ENCODE results near the gene PARP8. TPM values are rescaled to one million over a fixed set of nuclear protein-coding genes. Genes with fewer than 3 reads are reported as not detected.
"Not testable (repeated sequence)": the region's sequence is repeated elsewhere in the genome, so short reads cannot be mapped to it uniquely, and the experiment has no call there.

The PARP8 gene
- total RNA-seq, 1 donor from 2014 or later, result 28.6 TPM

DNA sequence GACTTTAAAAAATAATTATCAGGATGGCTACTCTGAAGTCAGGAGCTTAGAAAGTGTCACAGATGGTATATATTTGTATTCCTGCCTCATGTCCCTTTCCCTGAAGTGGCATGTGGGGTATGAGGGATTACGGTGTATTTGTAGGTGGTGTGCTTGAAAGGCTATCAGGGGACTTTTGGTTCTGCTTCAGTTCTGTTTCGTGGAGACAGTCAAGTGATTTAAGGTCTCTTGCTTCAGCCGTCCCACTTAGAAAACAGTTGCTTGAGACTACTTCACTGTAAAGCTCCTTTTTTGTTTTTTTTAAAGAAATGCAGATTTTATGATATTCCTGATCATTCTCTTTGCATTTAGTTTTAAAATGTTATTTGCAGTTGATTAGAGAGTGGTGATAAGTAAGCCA lies 18.3 kb downstream of the PARP8 start:
- DNase-seq (ENCODE audit: low read depth), result no peak

DNA sequence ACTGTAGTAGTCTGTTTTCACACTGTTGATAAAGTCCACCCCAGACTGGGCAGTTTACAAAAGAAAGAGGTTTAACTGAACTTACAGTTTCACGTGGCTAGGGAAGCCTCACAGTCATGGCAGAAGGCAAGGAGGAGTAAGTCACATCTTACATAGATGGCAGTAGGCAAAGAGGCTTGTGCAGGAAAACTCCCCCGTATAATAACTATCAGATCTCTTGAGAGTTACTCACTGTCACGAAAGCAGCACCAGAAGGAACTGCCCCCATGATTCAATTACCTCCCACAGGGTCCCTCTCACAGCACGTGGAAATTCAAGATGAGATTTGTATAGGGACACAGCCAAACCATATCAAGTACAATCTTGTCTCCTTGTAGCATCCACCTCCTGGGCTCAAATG lies 21.1 kb downstream of the PARP8 start:
- DNase-seq (ENCODE audit: low read depth), result no peak

DNA sequence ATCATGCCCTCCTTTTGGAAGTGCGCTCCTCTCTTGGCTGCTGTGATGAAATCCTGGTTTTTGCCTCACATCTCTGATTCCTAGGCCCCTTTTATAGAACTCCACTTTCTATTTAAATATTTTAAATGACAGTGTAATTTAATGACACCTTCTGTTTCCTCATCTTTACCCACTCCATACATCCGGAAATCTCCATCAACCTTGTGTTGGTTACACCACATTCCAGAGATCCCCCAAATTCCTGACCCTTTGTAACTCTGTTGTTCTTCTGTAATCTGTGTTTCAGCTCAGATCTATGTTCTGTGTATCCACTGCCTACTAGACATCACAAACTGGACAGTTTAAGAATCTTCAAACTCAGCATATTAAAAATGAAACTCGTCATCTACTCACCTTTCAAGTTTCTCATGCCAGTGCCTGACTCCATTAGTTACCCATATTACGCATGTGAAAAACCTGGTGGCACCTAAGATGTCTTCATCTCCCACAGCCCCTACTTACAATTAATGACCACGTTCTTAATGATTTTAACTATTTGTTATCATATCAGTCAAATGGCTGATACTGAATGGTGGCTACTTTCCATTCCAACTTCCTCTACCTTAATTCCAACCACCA lies 25.1 kb downstream of the PARP8 start:
- no peak for DNase-seq (ENCODE audit: low read depth)

DNA sequence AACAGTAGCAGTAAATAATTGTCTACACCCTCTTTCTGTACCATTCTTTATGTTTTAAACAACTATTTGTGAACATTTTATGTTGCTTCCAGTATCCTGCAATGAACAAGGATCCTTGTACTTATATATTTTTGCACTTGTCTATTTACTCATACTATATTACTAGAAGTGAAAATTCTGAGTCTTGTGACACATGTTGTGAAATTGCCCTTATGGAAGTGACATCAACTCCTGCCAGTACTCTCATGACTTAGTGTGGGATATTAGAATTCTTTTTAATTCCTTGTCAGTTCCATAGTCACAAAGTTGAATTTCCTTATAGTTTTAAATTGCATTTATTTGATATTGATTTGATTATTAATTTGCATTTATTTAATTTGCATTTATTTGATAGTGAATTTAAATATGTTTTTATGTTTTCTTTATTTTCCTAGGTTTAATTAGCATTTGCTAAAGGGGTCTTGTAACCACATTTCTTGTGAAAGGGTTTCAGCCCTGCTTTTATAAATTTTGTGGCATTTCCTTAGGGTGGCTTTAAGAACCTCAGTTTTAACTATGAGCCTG lies 27.7 kb downstream of the PARP8 start:
- peak; percentile 36 for DNase-seq (ENCODE audit: low read depth)

DNA sequence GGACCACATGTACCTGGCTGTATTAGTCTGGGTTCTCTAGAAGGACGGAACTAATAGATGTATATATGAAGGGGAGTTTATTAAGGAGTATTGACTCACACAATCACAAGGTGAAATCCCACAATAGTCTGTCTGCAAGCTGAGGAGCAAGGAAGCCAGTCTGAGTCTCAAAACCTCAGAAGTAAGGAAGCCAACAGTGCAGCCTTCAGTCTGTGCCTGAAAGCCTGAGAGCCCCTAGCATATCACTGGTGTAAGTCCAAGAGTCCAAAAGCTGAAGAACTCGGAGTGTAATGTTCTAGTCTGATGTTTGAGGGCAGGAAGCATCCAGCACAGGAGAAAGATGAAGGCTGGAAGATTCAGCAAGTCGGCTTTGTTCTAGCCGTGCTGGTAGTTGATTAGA lies 28.2 kb downstream of the PARP8 start:
- not testable (repeated sequence) for DNase-seq (ENCODE audit: low read depth)

DNA sequence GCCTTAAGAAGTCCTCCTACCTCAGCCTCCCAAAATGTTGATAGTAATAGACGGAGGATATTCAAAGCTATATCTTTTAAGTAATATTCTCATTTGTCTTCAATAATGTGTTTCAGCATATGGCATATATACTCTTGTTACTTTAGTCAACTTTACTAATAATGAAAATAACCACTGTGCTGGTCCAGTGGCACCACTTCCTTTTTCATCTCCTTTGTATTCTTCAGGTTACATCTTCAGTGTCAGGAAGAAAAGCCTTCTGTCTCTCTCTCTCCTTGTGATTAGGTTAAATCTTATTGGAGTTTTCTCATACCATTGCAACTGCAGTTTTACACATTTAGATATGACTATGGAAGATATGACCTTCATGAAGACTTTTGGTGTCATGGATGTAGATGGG lies 31.3 kb downstream of the PARP8 start:
- no peak for DNase-seq (ENCODE audit: low read depth)

DNA sequence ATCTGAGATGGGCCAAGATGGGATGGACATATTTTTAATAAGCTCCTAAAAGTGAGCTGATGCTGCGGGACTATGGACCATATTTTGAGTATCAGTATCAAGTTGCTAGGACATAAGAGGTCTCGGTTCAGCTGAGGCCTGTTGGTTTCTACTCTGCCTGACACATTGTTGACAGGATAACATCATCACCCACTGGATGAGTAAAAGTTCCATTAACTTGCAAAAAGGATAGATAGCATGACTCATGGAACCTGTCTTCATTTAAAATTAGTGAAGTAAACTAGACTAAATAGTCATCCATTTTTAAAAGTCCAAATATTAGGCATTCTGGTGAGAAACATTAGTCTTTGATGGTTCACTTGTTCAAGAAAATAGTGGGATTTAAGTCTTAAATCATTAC lies 33.3 kb downstream of the PARP8 start:
- peak; percentile 77 for DNase-seq (ENCODE audit: low read depth)

DNA sequence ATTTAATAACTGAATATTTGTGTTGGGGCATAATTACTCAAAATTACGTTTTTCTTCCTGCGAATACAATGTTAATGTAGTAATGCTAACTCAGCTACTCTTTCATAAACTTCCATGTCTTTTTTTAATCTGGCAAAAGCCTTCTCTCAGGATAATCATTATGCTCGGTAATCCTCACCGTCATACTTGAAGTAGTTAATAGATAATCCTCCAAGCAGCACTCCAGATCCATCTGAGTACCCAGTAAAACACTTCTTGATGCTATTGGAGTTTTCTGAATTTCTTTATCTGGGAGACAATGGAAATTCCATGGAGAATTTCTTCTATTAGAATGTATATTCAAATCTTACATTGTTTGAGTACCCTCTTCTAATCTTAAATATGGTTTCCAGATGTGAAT lies 34.3 kb downstream of the PARP8 start:
- peak; percentile 38 for DNase-seq (ENCODE audit: low read depth)

DNA sequence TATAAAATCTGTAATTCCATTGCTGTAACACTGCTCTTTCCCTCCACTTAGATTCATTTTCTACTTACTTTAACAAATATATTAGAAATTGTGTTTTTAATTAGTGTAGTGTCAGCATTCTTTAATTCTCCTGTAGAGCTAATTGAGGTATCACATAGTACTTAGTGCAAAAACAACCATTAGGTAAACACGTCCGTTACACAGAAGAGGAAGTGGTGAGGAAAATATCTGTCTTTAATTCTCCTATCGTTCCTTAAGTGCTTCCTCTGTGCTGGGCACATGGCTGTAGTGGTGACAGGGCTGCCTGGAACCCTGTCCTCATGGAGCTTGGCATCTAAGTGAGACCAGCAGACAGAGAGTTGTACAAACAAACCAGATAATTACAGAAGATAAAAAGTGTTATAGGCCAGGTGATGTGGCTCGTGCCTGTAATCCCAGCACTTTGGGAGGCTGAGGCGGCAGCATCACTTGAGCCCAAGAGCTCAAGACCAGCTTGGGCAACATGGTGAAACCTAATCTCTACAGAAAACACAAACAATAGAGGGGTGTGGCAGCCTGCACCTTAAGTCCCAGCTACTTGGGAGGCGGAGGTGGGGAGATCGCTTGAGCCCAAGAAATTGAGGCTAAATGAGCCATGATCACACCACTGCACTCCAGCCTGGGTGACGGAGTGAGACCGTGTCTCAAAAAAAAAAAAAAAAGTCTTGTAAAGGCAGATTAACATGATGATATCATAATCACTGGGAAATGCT lies 36.4 kb downstream of the PARP8 start:
- no peak for DNase-seq (ENCODE audit: low read depth)

DNA sequence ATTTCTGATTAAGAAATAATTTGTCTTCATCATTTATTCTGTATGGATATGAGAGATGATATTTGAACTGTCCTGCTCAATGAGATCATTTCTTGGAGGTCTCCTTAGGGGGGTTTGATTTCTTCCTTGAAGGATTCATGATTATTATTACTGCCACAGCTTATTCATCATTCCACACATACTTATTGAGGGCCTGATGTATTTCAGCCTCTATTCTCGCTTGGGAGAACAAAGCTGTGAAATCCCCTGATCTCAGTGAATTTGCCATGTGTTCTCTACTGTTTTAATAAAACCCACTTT lies 36.9 kb downstream of the PARP8 start:
- no peak for DNase-seq (ENCODE audit: low read depth)

DNA sequence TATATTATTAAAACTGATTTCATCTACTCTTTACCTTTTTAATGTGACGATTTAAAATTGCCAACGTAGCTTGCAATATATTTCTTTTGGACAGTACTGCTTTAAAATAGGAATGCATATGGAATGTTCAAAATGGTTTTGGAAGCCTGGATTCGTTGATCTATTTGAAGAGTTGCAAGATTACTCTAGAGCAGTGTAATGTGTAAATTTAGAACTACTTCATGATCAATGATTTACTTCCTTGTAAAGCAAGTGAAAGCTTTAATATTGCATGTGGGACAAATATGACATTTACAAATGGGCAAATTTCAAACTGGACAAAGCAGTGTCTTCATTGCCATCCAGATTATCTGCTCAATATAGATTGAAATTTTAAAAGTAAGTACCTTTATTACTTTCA lies 38.3 kb downstream of the PARP8 start:
- no peak for DNase-seq (ENCODE audit: low read depth)

DNA sequence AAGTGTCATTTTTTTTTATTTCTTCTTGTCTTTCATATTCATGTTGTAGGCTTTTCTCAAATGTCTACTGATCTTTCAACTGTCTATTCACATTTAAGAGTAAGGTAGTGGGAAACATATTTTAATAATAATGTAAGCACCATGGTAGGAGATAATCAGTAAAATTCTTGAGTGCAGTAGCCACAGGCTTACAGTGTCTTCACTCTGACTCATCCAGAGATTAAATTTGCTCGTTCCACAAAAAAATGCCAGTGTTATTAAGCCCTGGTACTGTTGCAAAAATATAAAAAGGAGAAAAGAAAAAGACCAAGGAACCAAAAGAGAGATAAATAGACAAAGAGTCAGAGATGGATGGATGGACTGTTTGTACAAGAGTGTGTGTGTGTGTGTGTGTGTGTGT lies 43.0 kb downstream of the PARP8 start:
- no peak for DNase-seq (ENCODE audit: low read depth)

DNA sequence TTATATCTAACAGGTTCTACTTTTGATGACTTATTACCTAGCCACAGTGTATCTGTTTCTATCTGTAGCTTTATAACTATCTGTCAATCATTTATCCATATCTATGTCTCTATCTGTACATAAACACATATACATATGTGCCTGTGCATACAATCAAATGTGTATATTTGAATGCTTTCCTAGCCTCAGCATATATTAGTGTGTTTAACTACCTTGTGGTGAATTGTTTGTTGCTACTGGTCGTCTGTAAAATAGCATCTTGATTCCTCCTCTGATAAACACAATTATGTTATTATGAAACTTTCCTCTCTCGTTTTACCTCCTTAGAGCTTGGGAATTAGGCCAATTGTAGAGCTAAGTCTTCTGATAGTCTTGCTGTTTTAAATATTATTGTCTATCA lies 44.4 kb downstream of the PARP8 start:
- no peak for DNase-seq (ENCODE audit: low read depth)

DNA sequence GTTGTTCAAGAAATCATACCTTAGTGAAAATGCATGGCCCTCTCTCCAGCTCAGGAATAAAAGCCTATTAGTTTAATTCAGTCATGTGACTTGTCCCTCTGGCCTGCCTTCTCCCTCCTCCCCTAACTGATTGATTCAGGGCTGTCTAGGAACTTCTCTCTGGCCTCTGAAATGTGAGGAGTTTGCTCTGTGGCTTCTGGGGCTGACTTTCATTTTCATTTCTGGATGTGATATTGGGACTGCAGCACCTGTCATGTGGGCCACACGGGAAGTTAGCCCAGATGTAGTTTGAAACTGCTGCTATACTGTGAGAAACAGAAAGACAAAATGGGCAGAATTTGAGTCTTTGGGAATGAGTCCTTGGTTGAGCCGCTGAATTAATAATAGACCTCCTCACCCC lies 44.8 kb downstream of the PARP8 start:
- peak; percentile 53 for DNase-seq (ENCODE audit: low read depth)

DNA sequence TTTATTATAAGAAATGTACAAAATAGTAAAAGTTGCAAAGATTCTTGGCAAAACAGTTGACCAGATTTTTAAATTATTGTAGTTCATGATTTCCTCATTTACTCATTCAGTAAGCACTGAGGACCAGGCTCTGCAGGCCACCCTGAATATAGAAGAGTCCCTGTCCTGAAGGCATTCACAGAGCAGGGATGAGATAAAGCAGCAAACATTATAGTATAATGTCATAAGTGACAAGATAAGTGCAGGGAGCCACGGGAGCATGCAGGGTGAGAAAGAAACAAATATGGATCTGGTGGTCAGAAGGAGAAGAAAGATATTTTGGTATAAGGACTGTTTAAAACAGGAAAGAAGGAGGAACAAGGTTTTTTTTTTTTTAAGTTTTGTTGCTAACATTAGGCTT lies 46.0 kb downstream of the PARP8 start:
- no peak for DNase-seq (ENCODE audit: low read depth)

DNA sequence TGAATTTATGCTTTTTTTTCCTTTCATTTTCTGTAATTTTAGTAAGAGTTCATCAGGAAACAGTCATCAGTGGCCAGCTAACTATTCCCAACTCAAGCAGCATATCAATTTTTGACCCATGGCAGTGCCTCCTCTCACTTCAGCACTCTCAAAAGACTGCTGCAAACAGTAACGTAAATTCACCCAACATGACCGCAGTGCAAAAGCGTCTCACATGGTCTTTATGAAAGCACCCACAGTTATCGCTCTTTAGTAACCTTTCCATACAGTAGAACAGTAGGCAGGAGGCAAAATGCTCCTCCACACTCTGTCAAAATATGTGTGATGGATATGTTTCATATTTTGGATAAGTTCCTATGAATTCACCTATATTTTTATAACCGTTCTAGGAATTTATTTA lies 48.6 kb downstream of the PARP8 start:
- DNase-seq (ENCODE audit: low read depth), result no peak

DNA sequence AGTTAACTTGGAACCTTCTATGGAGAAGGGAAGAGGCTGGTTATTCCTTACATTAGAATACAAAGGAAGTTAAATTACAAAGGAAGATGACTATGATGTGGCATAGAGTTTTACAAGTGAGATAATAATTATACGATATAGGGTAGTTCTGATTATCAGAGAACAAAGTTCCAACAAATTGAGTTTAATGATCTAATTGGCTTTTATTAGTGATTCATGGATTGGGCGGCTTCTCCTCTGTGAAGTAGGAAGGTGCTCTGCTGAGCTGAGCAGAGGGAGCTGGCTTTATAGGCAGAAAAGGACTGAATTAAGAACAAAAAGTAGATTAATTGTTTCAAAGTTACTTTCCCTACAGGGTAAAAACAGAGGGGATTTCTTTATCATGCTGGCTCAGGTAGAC lies 49.7 kb downstream of the PARP8 start:
- no peak for DNase-seq (ENCODE audit: low read depth)

DNA sequence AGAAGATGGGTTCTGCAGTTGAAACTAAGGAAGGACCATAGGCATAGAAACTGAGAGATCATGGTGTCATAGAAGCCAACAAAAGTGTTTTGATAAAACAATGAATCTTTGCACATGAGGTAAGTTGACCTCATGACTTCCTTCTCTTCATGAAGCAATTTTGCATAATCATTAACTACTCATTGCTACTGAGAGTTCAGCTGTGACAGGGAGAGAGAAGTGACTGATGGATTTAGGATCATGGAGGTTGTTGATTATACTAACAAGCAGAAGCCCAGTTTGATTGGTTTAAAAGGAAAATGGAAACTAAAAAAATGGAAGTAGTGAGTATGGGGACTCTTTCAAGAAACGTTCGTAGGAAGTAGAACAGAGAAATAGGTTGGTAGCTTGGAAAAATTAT lies 51.2 kb downstream of the PARP8 start:
- DNase-seq (ENCODE audit: low read depth), result peak; percentile 95

DNA sequence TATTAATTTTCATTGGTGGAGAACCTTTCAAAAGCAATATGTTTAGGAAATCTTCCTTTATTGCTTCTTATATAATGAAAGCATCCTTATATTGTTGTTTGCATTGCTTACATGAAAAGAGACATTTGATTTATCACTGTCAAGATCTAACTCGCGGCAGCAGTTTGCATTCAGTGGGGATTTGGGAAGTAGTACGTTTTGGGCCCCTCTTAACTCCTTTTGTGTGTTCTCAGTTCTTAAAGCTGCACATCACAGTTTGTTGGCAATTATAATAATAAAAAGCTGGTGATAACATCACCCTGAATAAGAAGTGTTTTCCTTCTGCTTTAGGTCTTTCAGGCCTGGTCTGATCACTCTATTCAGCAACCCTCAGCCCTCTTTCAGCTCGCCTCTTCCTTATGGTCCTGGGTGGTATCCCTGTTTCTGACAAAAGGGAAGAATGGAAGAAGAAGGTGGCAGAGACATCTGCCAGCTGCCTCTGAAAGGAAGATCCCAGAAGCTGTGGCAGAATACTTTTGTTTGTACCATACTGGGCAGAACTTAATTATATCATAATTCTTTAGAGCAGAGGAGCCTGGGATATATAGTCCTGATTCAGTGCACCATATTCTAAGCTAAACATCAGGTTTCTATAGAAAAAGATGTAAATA lies 53.7 kb downstream of the PARP8 start:
- no peak for DNase-seq (ENCODE audit: low read depth)

DNA sequence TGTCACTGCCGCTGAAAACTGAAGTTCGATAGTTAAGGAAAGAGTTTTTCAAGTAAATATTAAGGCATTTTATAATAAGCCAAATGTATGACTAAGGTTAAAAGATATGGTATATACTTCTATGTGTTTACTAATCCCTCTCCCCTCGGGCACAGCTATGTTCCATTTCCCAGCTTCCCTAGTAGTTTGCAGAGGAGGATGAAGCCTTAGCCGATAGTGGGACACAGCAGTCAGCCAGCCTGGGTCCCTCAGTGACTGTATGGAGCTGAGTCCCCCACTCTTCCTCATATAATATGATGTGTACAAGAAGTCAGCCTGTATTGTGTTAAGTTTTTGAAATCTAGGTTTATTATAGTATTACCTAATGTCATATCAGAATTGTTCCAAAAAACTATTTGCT lies 55.8 kb downstream of the PARP8 start:
- DNase-seq (ENCODE audit: low read depth), result no peak

DNA sequence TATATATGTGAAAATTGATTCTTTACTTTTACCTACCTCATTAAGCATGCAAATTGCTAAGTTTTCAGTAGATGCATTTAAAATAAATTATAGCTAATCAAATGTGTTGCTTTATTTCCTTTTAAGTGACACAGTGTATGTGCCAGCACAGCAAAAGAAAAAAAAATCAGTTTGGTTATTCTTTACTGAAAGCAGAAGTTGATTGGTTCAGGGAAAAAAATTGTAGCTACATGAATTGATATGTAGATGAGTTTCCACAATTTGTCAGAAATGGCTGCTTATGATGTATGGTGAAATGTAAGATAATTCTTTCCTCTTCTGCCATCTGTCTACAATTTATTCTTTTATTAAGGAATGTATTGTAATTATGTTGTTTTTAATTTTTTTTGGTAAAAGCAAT lies 57.8 kb downstream of the PARP8 start:
- DNase-seq (ENCODE audit: low read depth), result no peak

DNA sequence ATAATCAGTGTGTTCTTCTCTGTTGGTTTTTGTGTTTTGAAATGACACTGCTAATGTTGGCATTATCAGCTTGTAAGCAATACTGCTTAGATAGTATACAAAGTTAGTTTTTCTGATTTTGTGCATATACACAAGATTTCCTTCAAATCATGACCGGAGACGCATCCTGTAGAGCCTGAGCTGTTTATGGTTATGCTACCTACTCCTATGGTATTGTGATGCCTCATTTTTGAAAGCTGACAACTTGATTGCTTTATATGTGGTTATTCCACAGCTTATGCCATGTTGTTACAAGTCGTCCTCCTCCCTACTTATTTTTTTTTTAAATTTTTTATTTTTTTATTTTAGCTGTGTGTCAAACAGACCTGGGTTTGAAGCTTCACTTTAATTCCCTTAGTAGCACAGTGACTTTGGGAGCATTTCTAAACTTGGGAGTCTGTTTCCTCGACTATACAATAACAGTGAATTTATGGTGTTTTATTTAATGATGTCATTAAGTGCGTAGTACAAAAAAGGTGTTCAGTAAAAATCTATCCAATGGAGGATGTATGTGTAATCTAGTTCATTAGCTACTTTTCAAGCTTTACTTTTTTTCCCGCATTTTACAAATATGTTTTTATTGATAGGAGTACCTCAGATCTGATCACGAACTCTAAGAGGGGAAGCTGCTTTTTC lies 59.5 kb downstream of the PARP8 start:
- no peak for DNase-seq (ENCODE audit: low read depth)

Measured in renal cortical epithelial cell (primary cell).